Fibroblast of the conjunctiva (primary cell): ENCODE results near the gene DHRS7B.
"Not testable (repeated sequence)": the region's sequence is repeated elsewhere in the genome, so short reads cannot be mapped to it uniquely, and the experiment has no call there.

ENCODE experiments used
- DNase-seq: peaks from one replicate; pipeline ENCODE4 v3.0.0-alpha.2; 2010; ENCODE audit warnings: low read depth

Gene DHRS7B

GRCh38 chr17:21177854-21178600 is 51.3 kb downstream of the DHRS7B start:
- DNase-seq, result no peak

- DNase-seq, result no peak
These were observed 56.7 kb downstream of the DHRS7B start for GRCh38 chr17:21183468-21183867.

- DNase-seq, result no peak
These were observed 57.8 kb downstream of the DHRS7B start for GRCh38 chr17:21184570-21184969.

GRCh38 chr17:21185061-21185460 is 58.3 kb downstream of the DHRS7B start:
- DNase-seq, result peak; percentile 8

GRCh38 chr17:21186399-21187187 is 59.8 kb downstream of the DHRS7B start:
- DNase-seq, result no peak

- DNase-seq, result no peak
These were observed 62.6 kb downstream of the DHRS7B start for GRCh38 chr17:21189361-21189760.

GRCh38 chr17:21190078-21190477 is 63.3 kb downstream of the DHRS7B start:
- DNase-seq, result no peak

GRCh38 chr17:21191698-21192097 is 64.9 kb downstream of the DHRS7B start:
- DNase-seq, result no peak

GRCh38 chr17:21192414-21192813 is 65.7 kb downstream of the DHRS7B start:
- not testable (repeated sequence) for DNase-seq

- DNase-seq, result no peak
These were observed 66.3 kb downstream of the DHRS7B start for GRCh38 chr17:21193031-21193430.

- DNase-seq, result peak; percentile 20
These were observed 67.5 kb downstream of the DHRS7B start for GRCh38 chr17:21194226-21194625.

GRCh38 chr17:21194703-21195102 is 67.9 kb downstream of the DHRS7B start:
- peak; percentile 68 for DNase-seq

GRCh38 chr17:21196126-21196525 is 69.4 kb downstream of the DHRS7B start:
- no peak for DNase-seq

- no peak for DNase-seq
These were observed 71.6 kb downstream of the DHRS7B start for GRCh38 chr17:21198411-21198810.

- DNase-seq, result no peak
These were observed 72.5 kb downstream of the DHRS7B start for GRCh38 chr17:21199311-21199710.

- no peak for DNase-seq
These were observed 73.1 kb downstream of the DHRS7B start for GRCh38 chr17:21199856-21200255.

- no peak for DNase-seq
These were observed 74.0 kb downstream of the DHRS7B start for GRCh38 chr17:21200590-21201297.

- DNase-seq, result no peak
These were observed 74.5 kb downstream of the DHRS7B start for GRCh38 chr17:21201298-21201595.

GRCh38 chr17:21201874-21202273 is 75.1 kb downstream of the DHRS7B start:
- no peak for DNase-seq

GRCh38 chr17:21202512-21202911 is 75.7 kb downstream of the DHRS7B start:
- DNase-seq, result no peak

- DNase-seq, result no peak
These were observed 78.2 kb downstream of the DHRS7B start for GRCh38 chr17:21204935-21205334.

GRCh38 chr17:21208352-21208751 is 81.6 kb downstream of the DHRS7B start:
- no peak for DNase-seq
